Adipose tissue (tissue), 3 donors: Measurements from ENCODE around the gene LENEP. TPM values are rescaled to one million over a fixed set of nuclear protein-coding genes. Genes with fewer than 3 reads are reported as not detected.

Experiments used
- H3K27ac ChIP-seq: one replicate; pipeline ENCODE4 v1.5.1; 2013; ENCODE audit warnings: low read depth, low read length
- WGBS, 3 donors: extraction: QIAGEN DNeasy Blood & Tissue Kit; methylation state at CpG; one replicate each; pipeline ENCODE4 v1.1.7; 2013; 5-methylcytosine and 5-hydroxymethylcytosine counted together
- polyA plus RNA-seq, 3 donors: library from polyadenylated mRNA; stranded (reverse); fragments of 200-250 nt; gene quantifications; one replicate each; pipeline ENCODE4 v1.2.3, GENCODE V29; 2013
- donor health status: healthy with polysubstance abuse.
- donor health status: Bipolar disorder and iron deficiency.
- donor health status: healthy.

Gene LENEP
- polyA plus RNA-seq = not detected

- no peak within 1 kb of the TSS for H3K27ac ChIP-seq
- 68 to 77% (median 71%) methylated on average over 8 of the region's 8 CpGs for WGBS, 3 donors
These were observed at the start of gene LENEP for GRCh38 chr1:154993572-154994268. Gene LENEP (plus strand): TSS chr1:154993586. CDS start chr1:154993608, 22 bp downstream.

- H3K27ac ChIP-seq = no peak overlapping the region
- WGBS, 3 donors = 34 to 39% (median 38%) methylated on average over 6 of the region's 6 CpGs
These were observed 49.6 kb upstream of the LENEP start for GRCh38 chr1:154943649-154944400.

GRCh38 chr1:154944401-154945159 is 48.8 kb upstream of the LENEP start:
- 36 to 50% (median 46%) methylated on average over 9 of the region's 9 CpGs for WGBS, 3 donors
- no peak overlapping the region for H3K27ac ChIP-seq

GRCh38 chr1:154945160-154945961 is 48.0 kb upstream of the LENEP start:
- 81 to 84% (median 83%) methylated on average over 15 of the region's 15 CpGs for WGBS, 3 donors

GRCh38 chr1:154945962-154946850 is 47.2 kb upstream of the LENEP start:
- WGBS, 3 donors = 76 to 86% (median 79%) methylated on average over 15 to 17 of the region's 17 CpGs
- no peak overlapping the region for H3K27ac ChIP-seq

More at GRCh38 chr1:154945160-154945961, 48.0 kb upstream of the LENEP start:
- H3K27ac ChIP-seq = no peak overlapping the region

- H3K27ac ChIP-seq = no peak overlapping the region
- 93 to 96% (median 96%) methylated on average over 10 to 11 of the region's 11 CpGs for WGBS, 3 donors
These were observed 45.3 kb upstream of the LENEP start for GRCh38 chr1:154948079-154948478.

GRCh38 chr1:154951901-154952657 is 41.3 kb upstream of the LENEP start:
- WGBS, 3 donors = 48 to 76% (median 56%) methylated on average over 15 of the region's 15 CpGs
- no peak overlapping the region for H3K27ac ChIP-seq

- WGBS, 3 donors = 74 to 82% (median 80%) methylated on average over 6 of the region's 6 CpGs
These were observed 40.7 kb upstream of the LENEP start for GRCh38 chr1:154952664-154953063.

GRCh38 chr1:154953611-154954038 is 39.8 kb upstream of the LENEP start:
- no peak overlapping the region for H3K27ac ChIP-seq
- WGBS, 3 donors = 65 to 84% (median 80%) methylated on average over 2 of the region's 2 CpGs

More at GRCh38 chr1:154952664-154953063, 40.7 kb upstream of the LENEP start:
- H3K27ac ChIP-seq = no peak overlapping the region

GRCh38 chr1:154954541-154954940 is 38.8 kb upstream of the LENEP start:
- no peak overlapping the region for H3K27ac ChIP-seq
- 66 to 71% (median 67%) methylated on average over 3 of the region's 3 CpGs for WGBS, 3 donors

- WGBS, 3 donors = 10 to 21% (median 13%) methylated on average over 4 of the region's 4 CpGs
- H3K27ac ChIP-seq = no peak overlapping the region
These were observed 38.2 kb upstream of the LENEP start for GRCh38 chr1:154955039-154955717.

- WGBS, 3 donors = 0 to 1% (median 0%) methylated on average over 18 of the region's 18 CpGs
- H3K27ac ChIP-seq = no peak within 1 kb of the TSS
These were observed 37.5 kb upstream of the LENEP start, which contains the start of gene PBXIP1 for GRCh38 chr1:154955718-154956543. Gene PBXIP1 (minus strand): TSS chr1:154956099. CDS start chr1:154953721, 2,378 bp downstream.

GRCh38 chr1:154956544-154956941 is 36.8 kb upstream of the LENEP start:
- 15 to 19% (median 17%) methylated on average over 6 of the region's 6 CpGs for WGBS, 3 donors
- H3K27ac ChIP-seq = no peak overlapping the region

GRCh38 chr1:154957091-154957657 is 36.2 kb upstream of the LENEP start:
- no peak overlapping the region for H3K27ac ChIP-seq
- WGBS, 3 donors = 39 to 51% (median 49%) methylated on average over 9 of the region's 9 CpGs

- no peak overlapping the region for H3K27ac ChIP-seq
- WGBS, 3 donors = 77 to 81% (median 80%) methylated on average over 2 of the region's 2 CpGs
These were observed 35.4 kb upstream of the LENEP start for GRCh38 chr1:154958036-154958435.
